Kidney capillary endothelial cell (primary cell): ENCODE data around the gene MAN1C1.
A peak's percentile ranks its signal among the peaks of the same experiment; 100 is the strongest.

Experiments
- DNase-seq: peaks from one replicate; pipeline ENCODE4 v3.0.0-alpha.2; 2018; ENCODE audit warnings: low spot score

Gene MAN1C1

GRCh38 chr1:25740071-25740470, 123.5 kb downstream of the MAN1C1 start:
- no peak for DNase-seq

- DNase-seq, result no peak
Measured at GRCh38 chr1:25742316-25742715, 125.7 kb downstream of the MAN1C1 start.

GRCh38 chr1:25743164-25744139, 126.9 kb downstream of the MAN1C1 start:
- DNase-seq, result no peak

- no peak for DNase-seq
Measured at GRCh38 chr1:25744140-25744581, 127.6 kb downstream of the MAN1C1 start.

GRCh38 chr1:25744636-25745425, 128.2 kb downstream of the MAN1C1 start:
- DNase-seq, result no peak

GRCh38 chr1:25746299-25747045, 129.9 kb downstream of the MAN1C1 start:
- no peak for DNase-seq

GRCh38 chr1:25747046-25747719, 130.6 kb downstream of the MAN1C1 start:
- no peak for DNase-seq

GRCh38 chr1:25748531-25749205, 132.1 kb downstream of the MAN1C1 start:
- no peak for DNase-seq

- no peak for DNase-seq
Measured at GRCh38 chr1:25750923-25751605, 134.5 kb downstream of the MAN1C1 start.

- DNase-seq, result peak; percentile 30
Measured at GRCh38 chr1:25754470-25755181, 138.0 kb downstream of the MAN1C1 start.

GRCh38 chr1:25755475-25756125, 139.0 kb downstream of the MAN1C1 start:
- DNase-seq, result no peak

GRCh38 chr1:25756215-25756614, 139.6 kb downstream of the MAN1C1 start:
- no peak for DNase-seq

GRCh38 chr1:25757151-25757845, 140.7 kb downstream of the MAN1C1 start:
- DNase-seq, result no peak

- no peak for DNase-seq
Measured at GRCh38 chr1:25757846-25758185, 141.2 kb downstream of the MAN1C1 start.

- no peak for DNase-seq
Measured at GRCh38 chr1:25758466-25759070, 142.0 kb downstream of the MAN1C1 start.

- DNase-seq, result no peak
Measured at GRCh38 chr1:25760122-25760719, 143.6 kb downstream of the MAN1C1 start.

- DNase-seq, result no peak
Measured at GRCh38 chr1:25760871-25761270, 144.3 kb downstream of the MAN1C1 start.

GRCh38 chr1:25763493-25763892, 146.9 kb downstream of the MAN1C1 start:
- DNase-seq, result no peak
